ENCODE data around the gene NTPCR.

GRCh38 chr1:232943679-232944252 is 6.6 kb upstream of the NTPCR start:
- no peak for TF ChIP-seq CTCF (IDR thresholded peaks at IDR 0.05)
- no peak for TF ChIP-seq POLR2A (IDR thresholded peaks at IDR 0.05)

All from gastroesophageal sphincter (tissue), 3 donors.